HEK293T (cell line): ENCODE data around the gene DNAJC6.
A peak's percentile ranks its signal among the peaks of the same experiment; 100 is the strongest.

Source experiments
- CTCF ChIA-PET: fragments of 350-600 bp; formaldehyde crosslinking; extraction: SDS; loops from one replicate; lab custom pipeline; 2021; ENCODE audit warnings: antibody characterized with exemption, inconsistent platforms; lab: Yijun Ruan, JAX
- POLR2A ChIA-PET: fragments of 350-600 bp; formaldehyde crosslinking; extraction: SDS; loops from one replicate; lab custom pipeline; 2020; ENCODE audit warnings: antibody characterized with exemption, inconsistent platforms; lab: Yijun Ruan, JAX
- DNase-seq: peaks from one replicate; pipeline ENCODE4 v3.0.0; 2012; ENCODE audit warnings: mixed read lengths; ENCODE audit errors: extremely low spot score
- ARNT ChIP-seq: fragments of 450-650 bp; IDR thresholded peaks from 2 replicates; pipeline ENCODE4 v1.6.1; 2017; ENCODE audit warnings: mild to moderate bottlenecking
- BHLHE40 ChIP-seq: fragments of 450-650 bp; IDR thresholded peaks from 2 replicates; pipeline ENCODE4 v1.6.1; 2016; ENCODE audit warnings: mild to moderate bottlenecking, moderate library complexity, borderline replicate concordance
- CTBP1 ChIP-seq: fragments of 450-650 bp; IDR thresholded peaks from 2 replicates; pipeline ENCODE4 v1.6.1; 2016; ENCODE audit warnings: borderline replicate concordance
- ELF4 ChIP-seq: fragments of 450-650 bp; IDR thresholded peaks from 2 replicates; pipeline ENCODE4 v1.6.1; 2017; ENCODE audit warnings: antibody characterized with exemption
- FOXA1 ChIP-seq: fragments of 450-650 bp; IDR thresholded peaks from 2 replicates; pipeline ENCODE4 v1.6.1; 2016; ENCODE audit warnings: mild to moderate bottlenecking
- FOXK2 ChIP-seq: fragments of 450-650 bp; IDR thresholded peaks from 2 replicates; pipeline ENCODE4 v1.6.1; 2016; ENCODE audit warnings: mild to moderate bottlenecking
- FOXM1 ChIP-seq: fragments of 450-650 bp; IDR thresholded peaks from 2 replicates; pipeline ENCODE4 v1.6.1; 2017; ENCODE audit warnings: mild to moderate bottlenecking, borderline replicate concordance
- HDGF ChIP-seq: fragments of 450-650 bp; IDR thresholded peaks from 2 replicates; pipeline ENCODE4 v1.6.1; 2017; ENCODE audit warnings: antibody characterized with exemption, borderline replicate concordance
- L3MBTL2 ChIP-seq: fragments of 450-650 bp; conservative IDR thresholded peaks from 2 replicates; pipeline ENCODE4 v1.6.1; 2016; ENCODE audit warnings: mild to moderate bottlenecking
- LEF1 ChIP-seq: fragments of 450-650 bp; IDR thresholded peaks from 2 replicates; pipeline ENCODE4 v1.6.1; 2017; ENCODE audit warnings: mild to moderate bottlenecking, borderline replicate concordance
- NFRKB ChIP-seq: fragments of 450-650 bp; IDR thresholded peaks from 2 replicates; pipeline ENCODE4 v1.6.1; 2016; ENCODE audit warnings: mild to moderate bottlenecking, moderate library complexity
- SP1 ChIP-seq: fragments of 450-650 bp; IDR thresholded peaks from 2 replicates; pipeline ENCODE4 v1.6.1; 2017
- SUZ12 ChIP-seq: fragments of 450-650 bp; IDR thresholded peaks from 2 replicates; pipeline ENCODE4 v1.6.1; 2016; ENCODE audit warnings: mild to moderate bottlenecking
- TARDBP ChIP-seq: fragments of 450-650 bp; IDR thresholded peaks from 2 replicates; pipeline ENCODE4 v1.6.1; 2016
- ZNF384 ChIP-seq: fragments of 450-650 bp; IDR thresholded peaks from 2 replicates; pipeline ENCODE4 v1.6.1; 2016
- TF ChIP-seq, protein P1 (sequence below): fragments of 450-650 bp; IDR thresholded peaks from 2 replicates; pipeline ENCODE4 v1.6.1; 2016

The DNAJC6 gene

DNA sequence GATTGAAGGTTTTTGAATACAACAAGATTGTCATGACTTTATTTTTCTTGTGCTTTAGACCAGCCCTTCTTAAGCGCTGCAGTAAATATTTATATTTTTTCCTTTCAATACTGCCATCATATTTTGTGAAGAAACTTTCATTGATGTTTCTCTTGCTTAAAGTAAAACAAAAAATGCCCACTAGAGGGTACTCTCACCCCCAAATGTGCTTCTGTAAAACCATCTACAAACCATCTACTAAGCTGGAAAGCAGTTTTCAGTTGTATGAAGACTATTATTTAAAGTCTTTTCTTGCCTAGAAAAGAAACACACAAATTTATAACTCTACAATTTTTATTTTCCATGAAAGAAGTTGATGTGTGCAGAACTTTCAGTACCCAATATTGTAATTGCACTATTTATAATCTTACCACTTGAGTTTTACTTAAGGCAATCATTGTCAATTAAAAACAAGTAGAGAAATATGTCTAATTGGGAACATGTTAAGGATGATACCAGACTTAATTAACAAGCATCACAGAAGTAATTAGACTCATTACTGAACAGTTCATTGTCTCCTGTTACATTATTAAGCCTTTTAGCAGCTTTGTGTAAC lies 121.9 kb downstream of the DNAJC6 start:
- no peak for TF ChIP-seq CTBP1
- TF ChIP-seq, protein P1, sequence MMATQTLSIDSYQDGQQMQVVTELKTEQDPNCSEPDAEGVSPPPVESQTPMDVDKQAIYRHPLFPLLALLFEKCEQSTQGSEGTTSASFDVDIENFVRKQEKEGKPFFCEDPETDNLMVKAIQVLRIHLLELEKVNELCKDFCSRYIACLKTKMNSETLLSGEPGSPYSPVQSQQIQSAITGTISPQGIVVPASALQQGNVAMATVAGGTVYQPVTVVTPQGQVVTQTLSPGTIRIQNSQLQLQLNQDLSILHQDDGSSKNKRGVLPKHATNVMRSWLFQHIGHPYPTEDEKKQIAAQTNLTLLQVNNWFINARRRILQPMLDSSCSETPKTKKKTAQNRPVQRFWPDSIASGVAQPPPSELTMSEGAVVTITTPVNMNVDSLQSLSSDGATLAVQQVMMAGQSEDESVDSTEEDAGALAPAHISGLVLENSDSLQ: no peak
- TF ChIP-seq FOXM1: no peak
- TF ChIP-seq ELF4: 0 out of 2 replicates have a peak, but pooled peaks have one; percentile 20
- TF ChIP-seq LEF1: no peak
- no peak for TF ChIP-seq BHLHE40
- ChIA-PET POLR2A (no interaction called here), CTCF (interaction anchor here (0.6 to 4.3 kb wide), 7 partner anchors 9 to 380 kb away, joined by 3 to 23 read pairs (median 4); partner anchors contain the start of genes LEPR and LEPROT)
- peak; percentile 51 for DNase-seq

GRCh38 chr1:65432918-65433317 lies 123.6 kb downstream of the DNAJC6 start:
- no peak for DNase-seq
- ChIA-PET POLR2A (no interaction called here), CTCF (interaction anchor here (0.9 kb wide), 1 partner anchor 35 kb away, joined by 4 read pairs; no protein-coding TSS in a partner anchor)
- no peak for TF ChIP-seq TARDBP
- TF ChIP-seq, protein P1: no peak
- TF ChIP-seq ELF4: no peak
- no peak for TF ChIP-seq HDGF
- no peak for TF ChIP-seq CTBP1
- no peak for TF ChIP-seq LEF1

DNA sequence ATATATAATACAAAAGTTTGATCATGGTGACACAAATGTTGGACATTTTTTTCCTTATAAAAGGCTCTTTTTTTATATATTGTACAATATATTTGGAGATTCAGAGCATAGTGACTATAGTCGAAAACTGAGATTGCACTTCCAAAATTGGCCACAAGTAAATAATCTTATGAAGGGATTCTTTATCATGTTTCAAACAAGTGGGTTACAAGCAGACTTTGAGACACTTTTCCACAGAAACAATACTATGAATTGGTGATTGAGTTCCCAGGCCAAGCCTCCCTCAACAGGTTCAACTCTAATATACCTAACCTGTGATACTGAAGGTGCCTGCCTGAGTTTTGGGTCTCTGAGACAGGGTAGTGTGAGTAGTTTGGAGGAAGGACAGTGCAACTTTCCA lies 124.9 kb downstream of the DNAJC6 start:
- CTCF ChIA-PET: interaction anchor here (1.2 kb wide), 1 partner anchor 253 kb away, joined by 3 read pairs; no protein-coding TSS in a partner anchor
- POLR2A ChIA-PET: no interaction called here
- DNase-seq: no peak
- no peak for TF ChIP-seq SUZ12
- no peak for TF ChIP-seq BHLHE40
- TF ChIP-seq HDGF: no peak
- TF ChIP-seq CTBP1: no peak
- TF ChIP-seq SP1: no peak
- TF ChIP-seq NFRKB: no peak
- TF ChIP-seq ARNT: no peak
- TF ChIP-seq, protein P1: no peak
- TF ChIP-seq LEF1: no peak
- TF ChIP-seq ELF4: no peak
- TF ChIP-seq FOXM1: no peak
- no peak for TF ChIP-seq TARDBP
- TF ChIP-seq L3MBTL2: no peak
- TF ChIP-seq FOXK2: no peak
- no peak for TF ChIP-seq FOXA1

- ChIA-PET POLR2A (no interaction called here), CTCF (interaction anchor here (1.2 kb wide), 1 partner anchor 253 kb away, joined by 3 read pairs; no protein-coding TSS in a partner anchor)
- TF ChIP-seq FOXM1 (no peak), TARDBP (no peak), CTBP1 (no peak), ARNT (no peak), ZNF384 (no peak), NFRKB (no peak), LEF1 (no peak), FOXK2 (no peak), SUZ12 (no peak), ELF4 (no peak)
- no peak for DNase-seq
These were observed 125.4 kb downstream of the DNAJC6 start for GRCh38 chr1:65434760-65435159.

GRCh38 chr1:65435987-65436386 lies 126.6 kb downstream of the DNAJC6 start:
- ChIA-PET POLR2A (no interaction called here), CTCF (interaction anchor here (0.6 to 1.0 kb wide), 2 partner anchors 23 to 252 kb away, joined by 4 to 5 read pairs; no protein-coding TSS in a partner anchor)
- TF ChIP-seq ELF4: no peak
- TF ChIP-seq TARDBP: no peak
- TF ChIP-seq HDGF: no peak
- TF ChIP-seq, protein P1: no peak
- no peak for TF ChIP-seq LEF1
- no peak for TF ChIP-seq SUZ12
- DNase-seq: no peak

GRCh38 chr1:65437616-65438015 lies 128.3 kb downstream of the DNAJC6 start:
- POLR2A ChIA-PET: no interaction called here
- TF ChIP-seq BHLHE40 (no peak), TARDBP (no peak), HDGF (no peak), FOXK2 (no peak), FOXM1 (no peak), LEF1 (no peak), NFRKB (no peak), ZNF384 (no peak), SUZ12 (no peak), ARNT (no peak), ELF4 (no peak)
- TF ChIP-seq, protein P1: no peak
- CTCF ChIA-PET: interaction anchor here (2.8 kb wide), 1 partner anchor 250 kb away, joined by 7 read pairs; no protein-coding TSS in a partner anchor
- DNase-seq: no peak
